Stimulated activated naive CD4-positive, alpha-beta T cell (primary cell): ENCODE measurements around the gene MLH3.
"Not testable (repeated sequence)": the region's sequence is repeated elsewhere in the genome, so short reads cannot be mapped to it uniquely, and the experiment has no call there.

Experiments used
- DNase-seq, 6 experiments: peaks; one replicate each; lab custom pipeline; 2025; lab: John Stamatoyannopoulos, UW

MLH3 gene

GRCh38 chr14:75025876-75026275 is 25.4 kb downstream of the MLH3 start:
- DNase-seq, result no peak

GRCh38 chr14:75025082-75025481 is 26.2 kb downstream of the MLH3 start:
- DNase-seq, result no peak

GRCh38 chr14:75023108-75023507 is 28.2 kb downstream of the MLH3 start:
- DNase-seq, result no peak

- no peak for DNase-seq
Observed at GRCh38 chr14:75022655-75023054, 28.6 kb downstream of the MLH3 start.

GRCh38 chr14:75018694-75019093 is 32.6 kb downstream of the MLH3 start:
- no peak for DNase-seq

GRCh38 chr14:75016815-75017214 is 34.5 kb downstream of the MLH3 start:
- no peak for DNase-seq

- DNase-seq, result no peak
Observed at GRCh38 chr14:75015496-75015895, 35.8 kb downstream of the MLH3 start.

GRCh38 chr14:75013290-75013689 is 38.0 kb downstream of the MLH3 start:
- DNase-seq, result no peak

- DNase-seq, result no peak
Observed at GRCh38 chr14:75011356-75011994, 39.8 kb downstream of the MLH3 start.

- DNase-seq, result no peak
Observed at GRCh38 chr14:75010472-75011093, 40.7 kb downstream of the MLH3 start.

GRCh38 chr14:75009176-75009575 is 42.1 kb downstream of the MLH3 start:
- DNase-seq, result no peak

GRCh38 chr14:75005357-75005756 is 45.9 kb downstream of the MLH3 start:
- no peak for DNase-seq

GRCh38 chr14:75003250-75004027 is 47.8 kb downstream of the MLH3 start:
- DNase-seq, result peak in 2 of 6 experiments; percentile 15 to 32

- DNase-seq, result peak; percentile 96 to 99 (median 98)
Observed at GRCh38 chr14:75002392-75003249, 48.6 kb downstream of the MLH3 start, which contains the start of gene EIF2B2. Gene EIF2B2, plus strand, starts transcription at chr14:75002921. Its CDS starts 70 bp downstream, at chr14:75002991.

- DNase-seq, result no peak
Observed at GRCh38 chr14:75001899-75002298, 49.4 kb downstream of the MLH3 start.

GRCh38 chr14:75001261-75001660 is 50.0 kb downstream of the MLH3 start:
- no peak for DNase-seq

- DNase-seq, result not testable (repeated sequence)
Observed at GRCh38 chr14:74995781-74996180, 55.5 kb downstream of the MLH3 start.

- DNase-seq, result not testable (repeated sequence)
Observed at GRCh38 chr14:74994182-74994581, 57.1 kb downstream of the MLH3 start.

- no peak for DNase-seq
Observed at GRCh38 chr14:74988993-74989392, 62.3 kb downstream of the MLH3 start.

- DNase-seq, result no peak
Observed at GRCh38 chr14:74988131-74988530, 63.1 kb downstream of the MLH3 start.

GRCh38 chr14:74985806-74986205 is 65.5 kb downstream of the MLH3 start:
- no peak for DNase-seq

GRCh38 chr14:74985028-74985310 is 66.3 kb downstream of the MLH3 start:
- DNase-seq, result no peak
